HL-60/S4 (cell line): ENCODE data around the gene ROR2.
"Not testable (repeated sequence)": the region's sequence is repeated elsewhere in the genome, so short reads cannot be mapped to it uniquely, and the experiment has no call there.

Experiments used
- in situ Hi-C: fragments of 300-500 bp; cut with MboI; formaldehyde crosslinking; loops from 2 replicates; pipeline ENCODE4 v1.14.3; 2022; ENCODE audit warnings: low sequenced_read_pairs

The ROR2 gene

DNA sequence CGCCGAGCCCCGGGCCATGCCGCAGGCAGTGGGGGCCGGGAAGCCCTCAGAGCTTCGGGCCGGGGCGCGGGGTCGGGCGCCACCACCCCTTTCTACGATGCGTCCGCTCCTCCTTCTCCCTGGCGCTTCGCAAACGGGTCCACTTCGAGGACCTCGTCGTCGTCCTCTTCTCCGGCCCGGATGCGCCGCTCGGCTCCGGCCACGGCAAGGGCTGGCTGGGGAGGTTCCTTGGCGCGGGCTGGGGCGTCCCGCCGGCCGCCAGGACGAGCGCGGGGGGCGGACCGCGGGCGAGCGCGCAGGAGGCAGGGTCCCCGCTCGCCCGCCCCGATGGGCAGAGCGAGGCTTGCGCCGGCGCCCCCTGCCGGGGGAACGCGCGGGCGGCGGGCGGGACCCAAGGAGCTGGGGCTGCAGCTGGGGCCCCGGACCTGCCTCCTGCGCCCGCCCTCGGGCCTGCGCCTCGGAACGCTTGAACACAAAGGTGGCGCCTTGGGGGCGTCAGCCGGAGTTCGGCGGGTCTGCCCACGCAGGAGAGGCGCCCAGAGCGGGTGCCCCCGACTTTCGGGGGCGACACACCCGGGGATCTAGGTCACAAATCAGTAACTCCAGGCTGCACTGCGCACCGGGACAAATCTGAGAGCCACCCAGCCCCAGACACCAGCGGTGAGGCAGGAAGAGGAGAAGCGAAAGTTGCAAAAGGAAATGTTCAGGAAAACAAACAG is at the start of gene ROR2:
ROR2 (minus strand) TSS at position 283 of the 719 bp plus-strand sequence.
- in situ Hi-C loops = no loop called here

DNA sequence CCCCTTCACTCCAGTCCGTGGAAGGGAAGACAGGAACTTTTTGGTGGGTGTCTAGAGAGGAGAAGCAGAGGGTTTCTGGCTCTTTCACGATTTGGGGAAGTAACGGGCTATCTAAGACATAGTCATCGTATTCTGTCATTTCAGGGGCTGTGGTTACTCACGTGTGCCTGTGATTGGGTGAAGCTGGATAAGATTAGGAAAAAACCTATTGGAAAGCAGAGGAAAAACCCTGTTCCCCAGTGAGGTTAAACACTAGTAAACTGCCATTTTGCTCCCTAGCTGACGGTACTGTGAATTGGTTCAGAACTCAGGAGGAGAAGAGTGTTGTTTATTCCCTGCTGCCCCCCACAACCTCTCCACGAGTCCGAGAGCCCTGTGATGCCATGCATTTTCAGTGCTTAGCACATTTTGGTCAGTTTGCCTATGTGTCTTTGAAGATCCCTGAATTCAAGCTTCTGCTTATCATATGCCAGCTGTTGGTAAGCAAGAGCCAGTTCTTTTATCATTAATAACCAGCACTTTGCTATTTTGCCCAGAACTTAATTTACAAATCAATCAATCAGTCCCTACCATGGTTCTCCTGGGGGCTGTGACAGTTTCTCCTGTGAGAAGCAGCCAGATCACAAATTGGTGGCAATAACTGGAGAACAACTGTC is 45.1 kb upstream of the ROR2 start:
- in situ Hi-C loops = no loop called here

DNA sequence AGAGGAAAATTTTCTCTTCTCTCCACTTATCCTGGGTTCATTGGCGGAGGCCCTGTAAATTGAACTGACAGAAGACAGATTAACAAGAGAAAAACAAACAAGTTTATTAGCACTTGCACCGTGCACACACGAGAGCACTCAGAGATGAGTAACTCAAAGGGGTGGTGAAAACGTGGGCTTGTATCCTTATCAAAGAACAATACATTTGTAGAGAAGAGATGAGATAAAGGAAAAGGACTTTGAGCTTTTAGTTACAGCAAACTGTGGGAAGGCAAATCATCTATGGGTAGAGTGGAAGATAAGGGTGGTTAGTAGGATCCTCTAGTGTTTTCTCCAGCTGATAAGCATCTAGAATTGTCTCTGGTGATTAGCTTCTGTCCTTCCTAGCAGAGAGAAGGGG is 44.4 kb upstream of the ROR2 start:
- in situ Hi-C loops = no loop called here

DNA sequence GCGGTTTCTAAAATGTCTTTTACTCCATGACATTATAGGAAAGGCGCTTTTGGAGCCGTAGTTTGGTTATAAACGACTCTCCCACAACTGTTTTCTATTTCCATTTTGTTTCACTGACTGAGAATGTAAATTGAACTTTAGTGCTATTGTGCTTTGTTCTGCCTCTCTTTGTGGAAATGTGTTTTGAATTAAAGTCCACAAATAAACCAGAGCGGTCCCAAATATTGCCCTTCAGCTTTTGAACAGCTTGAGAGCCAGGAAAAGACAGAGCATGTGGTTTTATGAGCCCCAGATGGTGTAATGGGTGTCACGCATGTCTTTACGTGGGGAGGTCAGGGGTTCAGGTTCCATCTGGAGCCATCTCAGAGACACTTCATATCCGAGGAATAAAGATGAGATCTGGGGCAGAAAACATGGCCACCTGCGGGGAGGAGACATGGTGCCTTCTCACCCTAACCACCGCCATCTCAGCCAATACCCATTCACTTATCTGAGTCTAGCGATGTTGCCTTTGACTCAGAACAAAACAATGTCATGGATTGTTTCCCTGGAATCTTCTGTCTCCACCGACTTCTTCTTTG is 42.5 kb upstream of the ROR2 start:
- in situ Hi-C loops = no loop called here

DNA sequence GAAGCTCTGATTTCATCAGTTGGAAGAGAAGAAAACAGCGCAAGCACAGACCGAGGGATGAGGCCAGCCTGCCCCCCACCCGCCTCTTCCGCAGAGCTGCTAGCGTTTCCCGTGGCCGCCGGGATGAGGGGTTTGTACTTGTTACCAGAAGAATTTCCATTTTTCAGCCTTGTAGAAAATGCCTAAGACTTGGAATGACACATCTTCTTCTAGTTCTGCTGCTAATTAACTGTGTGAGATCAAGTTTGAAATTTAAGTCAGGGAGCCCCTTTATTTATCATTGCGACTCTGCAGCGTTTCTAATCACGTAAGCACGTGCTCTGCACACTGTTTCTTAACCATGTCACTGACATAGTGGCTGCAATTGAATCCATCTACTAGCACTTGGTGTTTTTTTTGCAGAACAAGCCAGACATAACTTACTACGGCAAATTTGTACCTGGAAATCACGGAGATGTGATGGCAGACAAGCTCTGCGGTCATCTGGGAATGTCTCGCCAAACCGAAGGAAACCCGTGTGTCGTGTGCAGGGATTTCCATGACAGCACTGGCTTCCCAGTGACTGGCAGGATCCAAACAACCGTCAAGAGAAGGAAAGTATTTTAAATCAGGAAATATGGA is 41.8 kb upstream of the ROR2 start:
- in situ Hi-C loops = no loop called here

DNA sequence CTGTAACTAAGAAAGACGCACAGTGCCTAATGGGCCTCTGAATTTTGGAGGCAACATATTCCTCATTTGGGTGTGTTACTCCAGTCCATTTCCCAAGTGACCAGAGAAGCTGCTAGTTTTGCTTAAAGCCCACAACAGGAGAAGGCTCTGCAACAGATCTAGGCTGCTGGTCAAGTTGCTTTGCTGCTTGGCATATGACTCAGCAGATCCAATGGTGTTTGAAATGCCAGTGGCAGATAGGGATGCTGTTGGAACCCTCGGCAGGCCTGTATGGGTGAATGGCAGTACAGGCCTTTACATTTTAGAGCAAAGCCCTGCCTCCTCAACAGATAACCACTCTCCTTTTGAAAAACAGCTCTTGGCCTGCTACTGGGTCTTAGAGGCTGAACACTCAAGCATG is 36.2 kb upstream of the ROR2 start:
- in situ Hi-C loops = no loop called here

DNA sequence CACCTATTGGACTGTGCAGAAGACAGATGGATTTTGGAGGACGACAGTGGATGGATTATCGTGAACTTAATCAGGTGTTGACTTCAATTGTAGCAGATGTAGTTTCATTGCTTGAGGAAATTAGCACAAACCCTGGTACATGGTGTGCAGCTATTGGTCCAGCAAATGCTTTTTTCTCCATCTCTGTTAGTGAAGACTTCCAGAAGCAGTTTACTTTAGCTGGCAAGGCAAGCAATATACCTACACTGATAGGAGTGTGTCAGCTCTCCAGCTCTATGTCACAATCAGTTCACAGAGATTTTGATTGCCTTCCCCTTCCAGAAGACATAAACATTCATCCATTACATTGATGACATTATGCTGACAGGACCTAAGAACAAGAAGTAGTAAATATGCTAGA is 35.7 kb upstream of the ROR2 start:
- in situ Hi-C loops = no loop called here

DNA sequence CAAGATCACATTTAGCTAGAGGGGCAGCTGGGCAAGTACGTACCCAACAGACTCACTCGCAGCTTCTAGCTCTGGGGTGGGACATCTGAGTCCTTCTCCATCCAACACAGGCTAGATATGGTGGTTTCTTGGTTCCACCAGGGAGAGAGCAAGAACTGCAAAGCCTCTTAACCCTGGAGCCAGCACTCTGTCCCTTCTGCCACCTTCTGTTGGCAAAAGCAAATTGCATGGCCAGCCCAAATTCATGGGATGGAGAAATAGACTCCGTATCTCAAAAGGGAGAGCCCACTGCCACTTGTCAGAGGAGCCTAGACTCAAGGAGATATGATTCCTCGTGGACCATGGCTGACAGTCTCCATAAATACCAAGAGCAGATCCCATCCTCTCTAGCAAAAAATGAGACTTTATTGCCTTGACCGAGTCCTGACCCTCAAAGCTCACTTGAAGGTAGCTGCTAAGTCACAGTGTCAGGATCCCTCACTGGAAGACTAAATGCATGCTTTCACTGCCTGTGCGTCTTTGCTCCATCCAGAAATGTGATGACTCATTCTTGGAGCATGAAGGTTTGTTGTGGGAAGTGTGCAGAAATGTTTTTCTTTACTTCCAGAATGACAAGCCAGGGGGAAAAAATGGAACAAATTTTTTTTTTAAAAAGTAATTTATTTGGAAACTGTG is 28.8 kb upstream of the ROR2 start:
- in situ Hi-C loops = no loop called here

DNA sequence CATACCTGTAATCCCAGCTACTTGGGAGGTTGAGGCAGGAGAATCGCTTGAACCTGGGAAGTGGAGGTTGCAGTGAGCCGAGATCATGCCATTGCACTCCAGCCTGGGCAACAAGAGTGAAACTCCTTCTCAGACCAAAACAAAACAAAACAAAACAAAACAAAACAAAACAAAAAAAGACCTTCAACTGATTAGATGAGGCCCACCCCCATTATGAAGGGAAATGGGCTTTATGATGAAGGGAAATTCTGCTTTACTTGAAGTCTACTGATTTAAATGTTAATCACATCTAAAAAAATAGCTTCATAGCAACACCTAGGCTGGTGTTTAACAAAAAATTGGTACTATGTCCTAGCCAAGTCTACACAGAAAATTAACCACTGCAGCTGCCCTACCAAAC is 25.2 kb upstream of the ROR2 start:
- in situ Hi-C loops = not testable (repeated sequence)

DNA sequence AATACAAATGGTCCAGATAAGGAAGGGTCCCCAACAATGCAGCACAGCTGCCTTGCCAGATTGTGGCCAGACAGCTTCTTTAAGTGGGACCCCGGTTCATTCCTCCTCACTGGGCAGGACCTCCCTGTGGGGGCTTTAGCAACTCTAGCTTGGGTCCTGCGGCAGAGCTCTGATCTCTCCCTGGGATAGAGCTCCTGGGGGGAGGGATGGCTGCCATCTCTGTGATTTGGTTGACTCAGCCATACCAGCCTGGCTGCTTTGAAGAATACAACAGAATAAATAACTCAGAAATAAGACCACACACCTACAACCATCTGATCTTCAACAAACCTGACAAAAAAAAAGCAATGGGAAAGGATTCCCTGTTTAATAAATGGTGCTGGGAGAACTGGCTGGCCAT is 22.7 kb upstream of the ROR2 start:
- in situ Hi-C loops = no loop called here

DNA sequence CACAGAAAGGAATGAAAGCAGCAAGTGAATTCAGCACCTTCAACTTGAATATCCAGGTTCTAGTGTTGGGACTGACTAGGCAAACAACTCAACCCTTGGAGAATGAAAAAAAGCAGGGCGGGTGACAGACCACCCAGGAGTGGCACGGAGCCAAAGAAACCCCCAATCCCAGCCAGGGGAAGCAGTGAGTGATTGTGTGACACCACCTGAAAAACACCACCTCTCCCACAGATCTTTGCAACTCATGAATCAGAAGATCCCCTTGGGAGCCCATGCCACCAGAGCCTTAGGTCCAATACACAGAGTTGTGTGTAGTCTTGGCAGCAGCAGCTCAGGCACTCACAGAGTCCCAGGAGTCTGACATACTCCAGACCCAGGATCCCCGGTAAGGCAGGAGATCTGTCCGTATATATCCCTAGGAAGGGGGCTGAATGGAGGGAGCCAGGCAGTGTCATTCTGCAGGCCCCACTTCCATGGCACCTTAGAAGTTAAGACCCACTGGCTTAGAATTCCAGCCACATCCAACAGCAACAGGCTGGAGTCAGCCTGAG is 22.1 kb upstream of the ROR2 start:
- in situ Hi-C loops = no loop called here

DNA sequence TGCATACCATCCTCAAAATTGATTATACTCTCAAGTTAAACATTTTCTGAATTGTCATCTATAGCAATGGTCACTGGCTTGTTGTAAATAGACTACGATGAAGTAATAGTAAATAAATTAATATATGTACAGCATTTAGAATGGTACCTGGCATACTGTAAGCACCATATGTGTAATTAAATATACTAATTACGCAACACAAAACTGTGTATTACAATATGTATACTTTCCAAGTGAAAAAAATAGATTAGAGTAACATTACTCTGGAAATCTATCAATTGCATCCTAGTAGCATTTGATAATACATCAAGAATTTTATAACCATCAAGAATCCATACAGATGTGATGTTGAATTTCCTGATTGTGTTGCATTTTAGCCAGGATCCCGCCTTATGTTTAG is 17.2 kb upstream of the ROR2 start:
- in situ Hi-C loops = no loop called here

DNA sequence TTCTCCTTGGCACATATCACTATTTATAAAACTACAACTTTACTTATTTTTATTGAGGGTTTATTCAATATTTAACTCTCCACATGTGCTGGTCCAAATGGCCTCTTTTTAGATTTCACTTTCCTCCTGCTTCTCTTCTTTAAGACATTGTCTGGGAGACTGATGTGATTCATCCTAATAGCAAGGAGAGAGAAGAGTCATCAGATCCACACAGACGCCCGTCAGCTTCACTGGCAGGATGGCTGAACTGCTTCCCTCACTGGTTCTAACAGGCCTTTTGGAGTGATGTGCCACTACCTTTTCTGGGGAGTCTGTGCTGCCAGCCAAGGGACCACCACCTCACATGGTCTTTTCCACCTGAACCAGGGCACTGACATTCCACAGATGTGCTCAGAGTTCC is 16.5 kb upstream of the ROR2 start:
- in situ Hi-C loops = no loop called here

DNA sequence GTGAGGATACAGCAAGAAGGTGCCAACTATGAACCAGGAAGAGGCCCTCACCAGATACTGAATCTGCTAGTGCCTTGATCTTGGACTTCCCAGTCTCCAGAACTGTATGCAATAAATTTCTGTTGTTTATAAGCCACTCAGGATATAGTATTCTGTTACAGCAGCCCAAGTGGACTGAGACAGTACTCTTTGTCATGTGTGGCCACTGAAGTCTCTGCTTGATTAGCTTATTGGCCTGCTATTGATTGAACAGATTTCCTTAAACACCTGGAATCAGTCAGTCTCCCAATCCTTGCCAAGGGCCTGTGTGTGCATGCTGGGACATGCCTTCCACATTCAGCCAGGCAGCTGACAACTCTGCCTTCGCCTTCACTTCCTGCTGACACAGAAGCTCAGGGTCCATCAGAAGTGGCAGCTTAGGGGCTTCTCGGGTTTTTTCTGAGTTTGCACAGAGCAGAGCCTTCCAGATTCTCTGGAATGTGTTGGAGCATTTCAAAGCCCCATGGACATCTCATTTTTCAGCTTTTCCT is 13.7 kb upstream of the ROR2 start:
- in situ Hi-C loops = no loop called here

DNA sequence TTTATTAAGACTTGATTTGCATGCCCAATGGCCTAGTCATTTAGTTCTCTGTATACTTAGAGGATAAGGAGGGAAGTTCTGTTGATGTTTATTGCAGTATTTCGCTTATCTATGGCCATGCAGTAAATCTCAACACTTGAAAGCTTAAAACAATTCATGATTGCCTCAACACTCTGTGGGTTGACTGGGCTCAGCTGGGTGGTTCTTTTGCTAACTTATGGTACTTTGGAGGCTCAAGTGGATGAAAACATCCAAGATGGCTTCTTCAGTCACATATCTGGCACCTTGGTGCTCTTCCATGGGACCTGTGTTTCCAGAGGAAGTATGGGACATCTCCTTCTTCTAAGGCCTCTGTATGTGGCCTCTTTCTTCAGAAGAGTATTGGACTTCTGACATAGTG is 10.3 kb upstream of the ROR2 start:
- in situ Hi-C loops = no loop called here

DNA sequence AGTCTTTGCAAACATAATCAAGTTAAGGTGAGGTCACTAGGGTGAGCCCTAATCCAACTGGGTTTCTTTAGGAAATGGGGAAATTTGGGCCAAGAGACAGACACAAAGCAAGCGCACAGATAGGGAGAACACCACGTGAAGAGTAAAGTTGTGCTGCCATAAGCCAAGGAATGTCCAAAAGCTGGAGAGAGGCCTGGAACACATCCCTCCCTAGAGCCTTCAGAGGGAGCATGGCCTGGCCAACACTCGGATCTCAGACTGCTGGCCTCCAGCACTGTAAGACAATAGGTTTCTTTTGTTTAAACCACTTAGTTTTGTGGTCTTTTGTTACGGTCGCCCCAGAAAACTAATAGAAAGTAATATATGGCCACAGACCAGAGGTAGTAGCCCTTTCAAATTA is 8.1 kb upstream of the ROR2 start:
- in situ Hi-C loops = no loop called here

DNA sequence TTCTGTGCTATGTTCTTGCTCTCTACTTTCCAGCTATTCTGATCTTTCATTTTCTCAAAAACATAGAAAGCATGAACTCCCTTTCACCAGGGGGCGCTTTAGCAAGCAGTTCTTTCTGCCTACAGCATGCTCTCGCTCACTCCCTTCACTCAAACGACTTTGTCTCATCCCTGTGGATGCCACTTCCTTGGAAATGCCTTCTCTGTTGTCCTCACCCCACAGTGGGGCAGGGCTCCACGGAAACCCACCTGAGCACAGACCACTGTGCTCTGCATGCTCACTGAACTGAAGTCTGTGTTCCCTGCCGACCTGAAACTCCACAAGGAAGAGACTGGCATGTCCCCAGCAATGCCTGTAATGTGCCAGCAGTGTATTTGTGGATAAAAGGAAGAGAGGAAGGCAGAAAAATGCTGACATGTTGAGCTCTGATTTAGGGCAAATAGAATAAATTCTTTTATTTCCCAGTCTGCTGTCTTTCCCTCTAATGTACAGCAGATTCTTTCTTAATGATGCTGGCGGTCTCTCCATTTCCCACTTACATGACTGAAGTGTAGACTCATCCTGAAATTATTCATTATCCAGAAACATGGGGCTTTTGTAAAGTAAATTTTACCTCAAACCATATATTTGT is 4.9 kb upstream of the ROR2 start:
- in situ Hi-C loops = no loop called here

DNA sequence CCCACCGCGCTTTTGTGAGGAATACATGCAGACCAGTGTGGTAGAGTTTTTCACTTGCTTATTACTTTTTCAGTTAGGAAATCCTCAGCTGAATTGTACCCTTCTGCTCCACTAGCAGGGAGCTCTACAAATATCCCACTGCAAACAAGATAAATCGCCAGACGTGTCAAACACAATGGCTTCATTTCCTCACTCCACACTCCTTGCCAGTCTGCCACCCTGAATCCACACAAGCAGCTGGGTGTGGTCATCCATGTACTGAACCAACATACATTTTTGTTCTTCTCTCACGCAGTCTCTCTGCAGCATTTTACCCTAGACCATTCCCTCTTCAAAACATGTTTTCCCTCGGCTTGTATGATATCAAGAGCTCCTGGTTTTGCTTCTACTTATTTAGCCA is 3.7 kb upstream of the ROR2 start:
- in situ Hi-C loops = no loop called here

DNA sequence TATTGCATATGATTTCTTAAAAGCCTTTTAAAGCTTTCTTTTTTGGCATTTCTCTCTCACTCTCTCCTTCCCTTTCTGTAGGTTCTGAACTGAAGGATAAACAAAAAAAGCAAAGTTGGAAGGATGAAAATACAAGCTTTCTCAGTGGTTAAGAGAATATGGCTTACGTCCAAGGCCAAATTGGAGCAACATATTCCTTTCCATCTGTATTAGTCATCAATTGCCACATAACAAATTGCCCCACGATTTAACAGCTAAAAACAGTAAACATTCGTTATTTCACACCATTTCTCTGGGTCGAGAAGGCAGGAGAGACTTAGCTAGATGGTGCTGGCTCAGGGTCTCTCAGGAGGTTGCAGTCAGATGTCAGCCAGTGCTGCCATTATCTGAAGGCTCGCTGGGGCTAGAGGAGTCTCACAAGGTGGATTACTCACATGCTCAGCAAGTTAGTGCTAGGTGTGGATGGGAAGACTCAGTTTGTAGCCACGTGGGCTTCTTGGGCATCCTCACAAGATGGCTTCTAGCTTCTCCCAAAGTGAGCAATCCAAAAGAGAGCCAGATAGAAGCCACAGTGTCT is 2.0 kb upstream of the ROR2 start:
- in situ Hi-C loops = no loop called here

DNA sequence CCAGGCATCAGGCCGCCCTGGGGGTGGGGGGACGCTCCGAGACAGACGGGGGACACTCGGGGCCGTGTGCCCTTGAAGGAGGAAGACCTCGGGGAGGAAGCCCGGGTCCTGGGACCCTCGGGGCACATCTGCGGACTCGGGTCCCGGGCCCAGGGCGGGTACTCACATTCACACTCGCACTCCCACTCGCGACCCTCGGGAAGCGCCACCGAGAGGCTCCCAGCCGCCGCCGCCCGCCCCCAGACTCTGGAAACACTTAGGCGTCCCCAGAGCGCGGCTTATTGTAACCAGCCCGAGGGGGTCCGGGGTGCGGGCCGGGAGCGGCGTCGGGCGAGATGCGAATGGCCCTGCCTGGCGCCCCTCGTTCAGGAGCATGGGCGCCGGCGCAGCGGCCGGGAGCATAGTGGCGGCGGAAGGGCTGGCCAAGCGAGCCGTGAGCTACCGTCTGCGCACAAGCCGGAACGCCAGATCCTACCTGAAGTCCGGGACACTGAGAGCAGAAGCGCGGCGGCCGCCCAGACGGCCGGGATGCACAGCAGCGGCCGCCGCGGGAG is 559 bp downstream of the ROR2 start:
- in situ Hi-C loops = no loop called here
